NCI-H187 treated with DMSO at 0.1 percent for 48 hours (cell line): Measurements from ENCODE around the gene CACNA2D3.
A peak's percentile ranks its signal among the peaks of the same experiment; 100 is the strongest.

Experiments
- DNase-seq: peaks from one replicate; lab custom pipeline; 2025; lab: John Stamatoyannopoulos, UW

CACNA2D3 gene

DNA sequence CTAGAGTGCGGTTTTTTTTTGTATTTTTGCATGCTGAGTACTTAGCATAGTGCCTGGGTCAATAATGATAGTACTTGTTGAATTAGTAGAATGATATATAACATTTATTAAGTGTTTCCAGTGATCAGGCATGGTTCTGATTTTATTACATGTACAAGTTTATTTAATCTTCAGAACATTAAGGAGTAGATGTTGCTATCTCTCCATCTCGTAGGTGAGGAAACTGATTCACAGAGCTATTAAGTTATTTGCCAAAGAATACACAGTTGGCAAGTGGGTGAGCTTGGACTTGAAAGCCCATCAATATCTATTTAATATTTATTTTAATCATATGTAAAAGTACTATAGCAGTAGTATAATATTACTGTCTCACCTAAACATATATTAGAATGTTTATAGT, 219.5 kb downstream of the CACNA2D3 start:
- no peak for DNase-seq

DNA sequence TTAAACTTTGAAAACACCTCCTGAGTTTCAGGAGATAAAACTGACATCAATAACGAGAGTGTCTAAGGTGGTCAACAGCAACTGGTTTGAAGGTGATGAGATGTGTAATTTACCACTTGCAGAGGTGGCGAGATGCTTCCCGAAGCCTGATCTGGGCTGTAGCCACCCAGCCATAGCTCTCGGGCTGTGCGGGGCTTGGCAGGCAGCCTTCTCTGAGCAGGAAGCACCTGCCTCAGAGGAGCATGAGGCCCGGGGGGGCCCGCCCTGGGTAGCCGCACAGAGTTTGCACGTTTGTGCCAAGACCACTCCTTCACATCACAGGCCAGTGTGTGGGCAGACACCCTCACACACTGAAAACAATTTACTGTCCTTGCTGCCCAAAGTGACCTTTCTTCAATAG, 220.3 kb downstream of the CACNA2D3 start:
- DNase-seq = no peak

DNA sequence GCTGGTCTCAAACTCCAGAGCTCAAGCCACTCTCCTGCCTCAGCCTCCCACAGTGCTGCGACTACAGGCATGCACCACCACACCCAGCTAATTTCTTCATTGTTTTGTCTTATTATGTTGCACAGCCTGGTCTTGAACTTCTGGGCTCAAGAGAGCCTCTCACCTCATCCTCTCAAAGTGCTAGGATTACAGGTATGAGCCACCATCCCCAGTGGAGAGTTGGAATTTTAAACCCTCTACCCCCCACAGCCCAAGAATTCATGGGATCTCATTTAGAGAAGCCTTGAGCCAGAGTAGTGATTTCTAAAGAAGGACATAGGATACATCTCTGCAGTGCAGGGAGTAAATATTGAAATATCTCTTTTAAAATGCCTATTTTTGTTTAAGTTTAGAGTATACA, 221.1 kb downstream of the CACNA2D3 start:
- no peak for DNase-seq

DNA sequence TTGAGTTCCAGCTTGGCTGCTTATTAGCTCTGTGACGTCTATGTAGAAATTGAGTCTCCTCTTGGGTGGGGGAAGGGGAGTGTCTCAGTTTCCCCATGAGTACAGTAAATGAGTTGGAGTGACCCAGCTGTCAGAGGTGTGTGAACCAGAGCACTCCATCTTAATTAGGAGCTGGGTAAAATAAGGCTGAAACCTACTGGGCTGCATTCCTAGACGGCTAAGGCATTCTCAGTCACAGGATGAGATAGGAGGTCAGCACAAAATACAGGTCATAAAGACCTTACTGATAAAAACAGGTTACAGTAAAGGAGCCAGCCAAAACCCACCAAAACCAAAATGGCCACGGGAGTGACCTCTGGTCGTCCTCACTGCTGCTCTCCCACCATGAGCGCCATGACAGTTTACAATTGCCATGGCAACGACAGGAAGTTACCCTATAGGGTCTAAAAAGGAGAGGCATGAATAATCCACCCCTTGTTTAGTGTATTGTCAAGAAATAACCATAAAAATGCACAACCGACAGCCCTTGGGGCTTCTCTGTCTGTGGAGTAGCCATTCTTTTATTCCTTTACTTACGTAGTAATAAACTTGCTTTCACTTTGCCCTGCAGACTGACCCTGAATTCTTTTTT, 222.4 kb downstream of the CACNA2D3 start:
- no peak for DNase-seq

DNA sequence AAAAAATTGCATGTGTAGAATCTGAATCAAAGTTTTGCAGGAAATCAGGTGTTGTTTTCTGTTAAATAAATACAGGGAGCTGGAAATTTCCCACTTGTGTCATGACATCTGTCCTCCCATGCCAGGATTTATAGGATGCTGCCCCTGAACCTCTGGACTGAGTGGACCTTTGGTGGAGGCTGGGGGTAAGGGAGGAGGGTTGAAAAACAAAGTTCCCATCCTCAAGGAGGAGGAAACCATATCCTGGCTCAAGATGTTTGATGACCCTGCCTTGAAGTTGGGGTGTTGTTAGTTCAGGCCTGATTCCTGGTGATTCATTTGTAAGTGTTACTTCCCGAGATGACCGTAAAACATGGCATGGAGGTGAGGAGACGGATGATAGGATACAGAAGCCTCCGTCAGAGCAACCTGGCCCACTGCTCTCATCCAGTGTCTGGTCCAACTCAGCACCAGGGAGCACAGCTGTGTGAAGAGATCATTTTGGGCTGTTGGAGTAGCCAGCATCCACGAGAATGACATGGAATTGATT, 223.6 kb downstream of the CACNA2D3 start:
- DNase-seq = no peak

DNA sequence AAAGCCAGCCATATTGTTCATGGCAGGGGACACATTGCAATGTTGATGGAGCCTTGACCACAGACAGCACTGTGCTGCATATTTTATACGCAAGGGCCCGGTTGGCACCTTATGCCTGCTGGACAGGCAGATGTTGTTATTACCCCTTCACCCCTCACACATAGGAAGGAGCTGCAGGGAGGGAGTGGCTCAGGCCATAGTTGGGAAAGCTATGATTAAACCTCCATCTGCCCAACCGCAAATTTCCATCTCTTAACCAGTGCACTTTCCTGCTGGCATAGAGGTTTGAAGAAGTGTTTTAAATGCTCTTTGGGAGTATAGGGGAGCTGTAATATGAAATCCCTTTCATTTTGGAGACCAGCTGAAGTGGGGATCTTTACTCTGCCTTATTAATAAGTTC, 224.7 kb downstream of the CACNA2D3 start:
- peak; percentile 48 for DNase-seq

DNA sequence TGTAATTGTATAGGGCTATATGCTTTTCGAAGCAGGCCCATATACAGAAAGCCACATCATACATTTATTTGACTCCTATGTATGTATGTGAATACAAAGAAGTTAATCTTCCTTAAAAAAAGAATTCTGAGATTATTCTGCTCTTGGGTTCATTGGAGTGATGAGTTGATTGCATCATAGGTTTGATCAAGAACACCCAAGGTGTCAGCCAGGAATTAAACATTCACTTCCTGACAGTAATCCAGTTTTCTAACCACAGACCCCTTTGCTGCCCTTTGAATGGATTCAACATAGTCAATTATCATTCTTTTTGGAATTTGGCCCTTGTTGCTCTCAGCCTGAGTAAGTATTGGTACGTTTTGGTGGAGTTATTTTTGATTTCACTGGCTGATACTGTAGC, 225.6 kb downstream of the CACNA2D3 start:
- no peak for DNase-seq

DNA sequence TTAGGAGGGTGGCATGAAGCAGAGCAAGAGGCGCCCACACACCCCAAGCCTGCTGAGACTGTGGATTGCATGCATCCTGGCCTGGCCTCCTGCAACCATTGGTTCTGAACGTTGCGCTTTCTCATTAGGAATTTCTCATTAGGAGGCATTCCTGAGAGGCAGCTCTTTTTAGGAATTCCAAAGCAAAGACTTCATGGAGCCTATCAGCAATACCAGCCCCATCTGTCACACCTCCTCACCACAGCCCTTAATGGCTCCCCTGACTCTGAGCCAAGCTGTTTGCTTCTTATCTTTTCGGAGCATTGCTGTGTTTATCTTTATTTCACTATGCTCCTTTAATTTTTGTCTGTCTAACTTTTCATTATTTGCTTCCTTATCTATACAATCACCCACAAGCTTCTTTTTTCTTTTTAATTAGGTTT, 226.9 kb downstream of the CACNA2D3 start:
- DNase-seq = no peak

DNA sequence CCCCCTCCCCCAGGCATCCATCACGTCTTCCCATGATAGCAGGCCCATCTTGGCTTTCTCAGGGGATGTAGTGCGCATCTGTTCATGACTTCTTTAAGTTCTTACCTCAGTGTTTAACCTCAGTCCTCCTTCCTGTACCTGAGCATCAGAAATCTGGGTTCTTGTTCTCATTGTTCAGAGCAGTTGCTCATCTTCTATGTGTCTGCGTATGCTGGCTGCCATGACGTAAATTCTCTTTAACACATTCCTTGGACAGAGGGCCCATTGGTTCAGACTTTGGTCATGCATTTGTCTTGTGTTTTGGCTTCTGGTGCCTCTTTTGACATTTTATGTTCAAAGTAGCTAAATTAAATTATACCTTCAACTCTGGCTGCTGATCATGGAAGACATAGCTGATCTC, 227.3 kb downstream of the CACNA2D3 start:
- no peak for DNase-seq

DNA sequence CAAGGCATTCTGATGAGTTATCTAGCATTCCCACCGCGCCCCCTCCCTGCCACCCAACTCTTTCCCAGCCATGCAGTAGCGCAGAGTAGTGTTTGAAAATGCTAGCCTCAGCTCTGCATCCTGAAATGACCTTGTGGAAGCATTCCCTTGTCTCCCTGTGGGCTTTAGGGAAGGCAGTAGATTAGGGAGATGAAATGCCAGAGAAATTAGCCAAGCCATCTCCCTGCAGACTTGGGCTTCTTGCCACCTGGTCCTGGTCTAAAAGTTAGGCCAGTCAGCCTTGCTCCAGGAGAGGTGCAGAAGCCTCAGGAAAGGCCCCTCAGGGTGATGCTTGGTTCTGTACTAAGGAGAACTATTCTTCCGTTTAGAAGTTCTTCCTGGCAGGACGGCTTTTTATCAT, 231.2 kb downstream of the CACNA2D3 start:
- no peak for DNase-seq

DNA sequence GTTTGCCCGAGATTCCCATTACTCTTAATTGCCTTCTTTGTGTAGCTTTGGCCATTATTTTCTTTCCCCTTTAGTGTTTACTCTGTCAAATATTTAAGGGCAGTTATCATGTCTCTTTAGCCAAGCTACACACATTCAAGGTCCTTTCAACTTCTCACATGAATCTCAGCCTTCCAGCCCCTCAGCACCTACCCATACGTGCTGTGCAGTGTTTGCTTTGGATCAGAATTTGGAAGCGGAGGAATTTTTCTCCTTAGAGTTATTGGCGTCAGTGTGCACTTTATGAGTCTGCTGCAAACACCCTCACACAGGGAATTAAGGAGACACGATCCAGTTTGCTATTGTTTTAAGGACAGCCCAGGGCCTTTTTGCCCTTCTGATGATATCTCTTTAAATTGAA, 231.6 kb downstream of the CACNA2D3 start:
- no peak for DNase-seq

DNA sequence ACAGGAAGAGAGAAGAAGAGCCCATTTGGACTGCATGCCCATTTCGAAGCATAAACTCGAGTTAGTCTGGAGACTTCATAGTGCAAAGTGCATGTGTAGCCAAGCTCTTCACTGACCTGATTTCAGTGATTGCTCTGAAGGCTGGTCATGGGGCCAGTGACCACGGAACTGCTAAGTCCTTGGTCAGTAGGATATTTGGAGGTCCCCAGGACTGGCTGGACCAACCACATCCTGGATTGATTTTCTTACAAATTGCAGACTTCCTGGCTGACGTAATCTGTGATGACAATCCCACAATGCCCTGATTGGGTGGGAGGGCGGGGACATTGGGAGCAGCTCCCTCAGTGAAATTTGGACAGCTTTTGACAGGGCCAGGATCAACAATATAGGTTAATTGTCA, 233.4 kb downstream of the CACNA2D3 start:
- DNase-seq = no peak

DNA sequence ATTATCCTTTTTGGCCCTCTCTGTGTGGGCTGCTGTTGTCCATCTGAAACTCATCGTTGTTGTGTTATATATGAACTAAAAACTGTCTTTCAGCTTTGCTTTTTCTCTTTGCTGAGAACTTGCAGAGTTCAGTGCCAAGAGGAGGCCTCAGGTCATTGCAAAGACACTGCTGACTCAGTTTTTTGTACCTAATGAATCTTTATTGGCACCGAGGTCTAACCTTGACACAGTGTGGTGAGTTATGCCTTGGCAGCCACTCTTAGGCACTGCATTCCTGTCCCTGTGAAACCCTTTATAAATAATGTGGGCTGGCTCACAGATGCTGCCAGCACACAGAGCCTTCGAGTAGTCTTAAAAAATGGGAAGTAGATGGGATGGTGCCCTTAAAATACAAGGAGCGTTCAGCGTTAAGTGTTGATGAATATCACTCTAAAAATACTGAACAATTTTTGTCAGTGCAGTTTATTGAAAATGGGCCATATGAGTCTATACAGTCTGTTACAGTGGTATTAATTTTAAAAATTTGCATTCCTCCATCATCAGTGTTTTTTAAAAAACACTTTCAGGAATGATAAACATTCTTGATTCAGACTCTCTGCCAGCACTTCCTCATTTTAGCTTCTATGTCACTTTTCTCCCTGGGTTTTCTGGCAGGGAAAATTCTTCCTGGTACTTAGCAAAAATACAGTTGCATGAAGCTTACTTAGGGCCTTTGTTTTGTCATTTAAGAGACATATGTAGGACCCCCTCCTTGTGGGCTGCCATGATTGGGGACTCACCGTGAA, 234.1 kb downstream of the CACNA2D3 start:
- no peak for DNase-seq

DNA sequence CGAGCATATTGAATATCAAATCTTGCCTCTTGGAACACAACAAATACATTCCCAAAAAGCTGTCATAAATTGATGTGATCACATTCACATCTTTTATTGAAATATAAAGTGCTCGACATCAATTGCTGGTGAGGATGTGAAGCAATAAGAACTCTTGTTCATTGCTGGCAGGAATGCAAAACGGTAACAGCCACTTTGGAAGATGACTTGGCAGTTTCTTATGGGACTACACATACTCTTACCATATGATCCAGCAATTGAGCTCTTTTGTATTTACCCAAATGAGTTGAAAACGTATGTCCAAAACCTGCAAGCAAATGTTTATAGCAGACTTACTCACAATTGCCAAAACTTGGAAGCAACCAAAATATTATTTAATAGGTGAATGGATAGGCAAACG, 234.9 kb downstream of the CACNA2D3 start:
- no peak for DNase-seq

DNA sequence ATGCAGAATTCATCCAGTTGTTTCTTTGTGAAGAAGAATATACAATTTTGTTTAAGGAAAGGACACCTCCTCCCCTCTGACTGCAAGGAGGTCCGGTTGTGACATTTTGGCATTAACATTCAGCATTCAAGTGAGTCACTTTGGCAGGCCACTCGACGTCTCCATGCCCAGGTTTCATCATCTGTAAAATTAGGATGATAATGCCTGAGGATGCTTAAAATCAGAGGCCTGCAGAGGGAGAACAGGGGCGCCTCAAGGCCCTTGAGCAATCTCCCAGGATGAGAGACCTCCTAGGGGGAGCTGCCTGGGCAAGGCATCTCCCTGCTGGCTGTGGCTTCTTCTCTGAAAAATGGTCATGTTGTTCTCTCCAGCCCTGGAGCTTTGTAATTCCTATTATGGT, 236.0 kb downstream of the CACNA2D3 start:
- no peak for DNase-seq

DNA sequence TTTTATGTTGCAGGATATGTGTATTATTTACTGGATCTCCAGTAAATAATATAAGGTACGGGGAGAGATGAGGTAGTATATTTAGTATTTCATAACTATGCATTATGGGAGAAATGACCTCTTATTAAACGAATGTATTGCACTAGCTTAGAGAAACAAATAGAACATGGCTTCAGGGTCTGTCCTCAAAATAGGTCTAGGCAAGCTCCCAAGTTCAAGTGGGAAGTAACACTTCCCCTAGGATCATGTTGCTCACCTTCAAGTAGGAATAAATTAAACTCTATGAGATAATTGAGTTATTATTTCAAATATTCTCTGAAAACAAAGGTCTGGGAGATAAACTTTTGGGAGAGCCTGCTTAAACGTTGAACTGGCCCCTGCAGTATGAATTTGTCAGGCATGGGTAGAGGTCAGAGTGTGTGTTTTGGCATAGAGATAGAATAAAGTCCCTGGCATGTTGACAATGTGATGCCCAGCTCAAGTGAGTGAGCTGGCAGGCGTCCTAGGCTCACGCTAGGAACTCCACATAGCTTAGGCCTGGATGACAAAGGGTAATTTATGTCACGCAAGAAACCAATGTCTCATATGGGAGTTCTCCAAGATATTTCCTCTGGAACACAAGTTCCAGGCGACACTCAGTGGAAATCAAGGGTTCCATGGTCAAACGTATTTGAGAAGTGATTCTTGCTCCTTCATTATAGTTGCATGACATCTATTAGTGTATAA, 236.8 kb downstream of the CACNA2D3 start:
- no peak for DNase-seq

DNA sequence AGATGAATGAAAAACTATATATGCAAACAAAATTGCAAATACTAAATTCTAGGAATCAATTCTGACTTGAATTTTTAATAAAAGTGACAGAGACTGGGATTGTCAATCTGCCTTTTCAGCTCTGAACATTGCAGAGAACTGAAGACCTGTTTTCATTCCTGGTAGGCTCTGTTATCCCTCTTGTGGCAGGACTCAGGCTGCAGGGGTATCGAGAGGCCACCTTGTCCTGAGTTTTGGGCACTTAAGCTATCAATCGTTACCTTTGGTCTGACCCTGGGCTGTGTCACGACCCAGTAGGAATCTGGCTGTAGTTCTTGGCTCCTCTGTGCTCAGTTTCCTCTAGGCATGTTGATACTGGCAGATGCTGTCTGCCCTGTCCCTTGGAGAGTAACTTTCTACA, 238.0 kb downstream of the CACNA2D3 start:
- DNase-seq = no peak

DNA sequence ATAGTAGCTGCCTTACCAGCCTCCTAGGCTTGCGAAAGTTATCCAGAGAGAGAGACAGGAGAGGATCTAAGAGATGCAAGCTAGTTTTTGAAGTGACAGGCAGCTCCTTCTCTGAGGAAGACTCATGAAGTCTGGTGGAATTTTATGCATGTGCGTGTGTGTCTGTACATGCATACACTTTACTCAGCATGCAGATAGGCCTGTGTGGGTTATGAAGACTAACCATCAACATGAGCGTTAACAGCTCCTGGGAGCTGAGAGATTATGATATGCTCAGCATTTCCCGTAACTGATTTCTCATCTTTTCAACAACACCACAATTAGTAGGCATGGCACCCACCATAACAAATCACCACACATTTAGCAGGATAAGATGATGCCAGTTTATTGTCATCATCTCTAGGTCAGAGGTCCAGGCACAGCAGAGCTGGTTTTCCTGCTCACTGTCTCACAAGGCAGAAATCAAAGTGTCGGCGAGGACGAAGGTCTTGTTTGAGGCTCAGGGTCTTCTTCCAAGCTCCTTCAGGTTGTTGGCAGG, 239.5 kb downstream of the CACNA2D3 start:
- DNase-seq = no peak

DNA sequence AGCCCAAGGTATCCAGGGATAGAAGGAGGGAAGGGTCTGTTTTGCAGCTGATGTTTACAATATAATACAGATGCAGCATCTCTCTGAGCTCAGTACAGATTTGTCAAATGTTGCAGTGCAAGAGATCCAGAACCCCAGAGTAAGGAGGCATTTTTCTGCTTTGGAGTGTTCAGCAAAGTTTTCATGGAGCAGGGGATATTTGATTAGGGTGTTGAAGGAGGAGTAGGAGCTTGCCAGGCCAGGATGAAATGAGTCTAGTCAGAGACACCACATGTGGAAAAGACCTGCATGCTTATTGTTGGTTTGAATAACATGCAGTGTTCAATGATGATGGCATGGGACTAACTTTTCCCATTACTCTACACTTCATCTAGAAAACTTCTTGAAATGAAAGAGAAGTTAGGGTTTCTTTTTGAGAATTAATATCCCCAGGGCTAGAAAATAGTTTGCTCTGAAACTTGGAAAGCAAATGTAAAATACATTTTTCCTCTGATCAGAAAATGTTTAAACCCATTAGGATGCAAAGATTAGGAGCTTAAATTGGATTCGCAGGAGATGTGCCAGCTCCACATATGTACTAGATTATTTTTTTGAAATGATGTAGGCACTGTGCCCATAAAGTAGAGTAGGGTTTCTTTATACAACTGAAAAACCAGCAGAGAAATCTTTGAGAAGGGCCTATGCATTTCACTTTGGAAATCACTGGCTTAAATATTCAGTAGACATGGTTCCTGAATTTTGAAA, 243.8 kb downstream of the CACNA2D3 start:
- no peak for DNase-seq

DNA sequence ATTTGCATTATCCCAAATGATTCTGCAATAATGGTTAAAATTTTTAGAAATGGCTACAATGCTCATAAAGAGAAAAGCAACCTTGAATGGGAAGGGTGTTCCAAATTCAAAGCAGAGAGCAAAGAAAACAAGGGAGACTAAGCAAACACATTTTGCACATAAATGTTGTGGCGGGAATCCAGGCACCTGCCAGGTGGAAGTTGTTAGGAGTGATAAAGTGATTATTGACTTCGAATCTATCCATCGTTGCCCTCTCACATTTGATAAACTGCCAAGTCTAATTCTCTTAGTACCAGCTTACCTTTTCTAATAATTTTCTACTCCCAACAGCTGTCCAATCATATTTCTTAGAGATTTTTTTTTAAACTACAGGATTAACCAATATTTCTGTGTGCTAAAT, 244.5 kb downstream of the CACNA2D3 start:
- no peak for DNase-seq

DNA sequence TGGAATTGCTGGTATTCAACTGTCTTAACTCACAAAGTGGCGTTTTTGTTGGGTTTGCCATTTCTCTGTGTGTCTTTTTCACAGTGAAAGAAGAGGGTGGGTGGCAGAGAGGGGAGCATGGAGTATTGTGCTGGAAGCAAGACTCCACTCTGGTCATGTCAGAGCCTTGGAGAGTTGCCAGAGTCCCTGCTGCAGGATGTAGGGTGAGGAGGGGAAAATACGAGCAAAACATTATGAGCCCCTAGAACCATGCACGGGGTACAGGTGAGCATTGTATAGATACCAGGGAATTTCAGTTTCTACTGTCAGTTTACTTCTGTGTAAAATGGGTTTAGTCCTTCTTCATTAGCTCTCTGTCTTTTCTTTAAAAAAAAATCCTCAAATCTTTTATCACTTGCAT, 249.9 kb downstream of the CACNA2D3 start:
- no peak for DNase-seq
